Right lobe of liver (tissue), 4 donors: ENCODE measurements around the gene KDM3A.

Experiments used
- POLR2A ChIP-seq: fragments of 450-650 bp; IDR thresholded peaks from one replicate; pipeline ENCODE4 v1.6.1; 2017; ENCODE audit warnings: antibody characterized with exemption, mild to moderate bottlenecking
- TF ChIP-seq, protein P1 (sequence below), 4 donors: fragments of 200-600 bp in 3 of 4; fragments of 450-650 bp in 1 of 4; IDR thresholded peaks; one replicate each; pipeline versions ENCODE4 v1.5.1 to v1.8.0; 2016 to 2022; ENCODE audit warnings: antibody characterized with exemption in 4 of 4, mild to moderate bottlenecking in 2 of 4
- donor health status: DM: no; HTN: no; CAD: no.
- donor health status: DM: no; HTN: no; CAD: no.
- donor health status: DM: no; HTN: yes; CAD: no.

DNA sequence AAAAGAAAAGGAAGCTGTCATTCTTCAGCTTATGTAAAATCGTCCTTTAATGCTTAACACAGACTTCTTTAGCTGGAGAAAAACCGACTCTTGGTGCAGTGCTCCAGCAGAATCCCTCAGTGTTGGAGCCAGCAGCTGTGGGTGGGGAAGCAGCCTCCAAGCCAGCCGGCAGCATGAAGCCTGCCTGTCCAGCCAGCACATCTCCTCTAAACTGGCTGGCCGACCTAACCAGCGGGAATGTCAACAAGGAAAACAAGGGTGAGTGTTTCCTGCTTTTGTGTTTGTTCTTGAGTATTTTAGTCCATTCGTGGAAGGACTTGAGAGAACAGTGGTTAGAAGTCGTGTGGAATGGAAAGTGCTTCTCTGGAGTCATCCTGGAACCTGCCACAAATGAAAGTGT lies 38.9 kb downstream of the KDM3A start:
- TF ChIP-seq, protein P1, sequence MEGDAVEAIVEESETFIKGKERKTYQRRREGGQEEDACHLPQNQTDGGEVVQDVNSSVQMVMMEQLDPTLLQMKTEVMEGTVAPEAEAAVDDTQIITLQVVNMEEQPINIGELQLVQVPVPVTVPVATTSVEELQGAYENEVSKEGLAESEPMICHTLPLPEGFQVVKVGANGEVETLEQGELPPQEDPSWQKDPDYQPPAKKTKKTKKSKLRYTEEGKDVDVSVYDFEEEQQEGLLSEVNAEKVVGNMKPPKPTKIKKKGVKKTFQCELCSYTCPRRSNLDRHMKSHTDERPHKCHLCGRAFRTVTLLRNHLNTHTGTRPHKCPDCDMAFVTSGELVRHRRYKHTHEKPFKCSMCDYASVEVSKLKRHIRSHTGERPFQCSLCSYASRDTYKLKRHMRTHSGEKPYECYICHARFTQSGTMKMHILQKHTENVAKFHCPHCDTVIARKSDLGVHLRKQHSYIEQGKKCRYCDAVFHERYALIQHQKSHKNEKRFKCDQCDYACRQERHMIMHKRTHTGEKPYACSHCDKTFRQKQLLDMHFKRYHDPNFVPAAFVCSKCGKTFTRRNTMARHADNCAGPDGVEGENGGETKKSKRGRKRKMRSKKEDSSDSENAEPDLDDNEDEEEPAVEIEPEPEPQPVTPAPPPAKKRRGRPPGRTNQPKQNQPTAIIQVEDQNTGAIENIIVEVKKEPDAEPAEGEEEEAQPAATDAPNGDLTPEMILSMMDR (IDR thresholded peaks at IDR 0.05), result no peak
- TF ChIP-seq POLR2A, result no peak
